Posterior cingulate gyrus (tissue), 11 donors: Measurements from ENCODE around the gene TTC36.
"Not testable (repeated sequence)": the region's sequence is repeated elsewhere in the genome, so short reads cannot be mapped to it uniquely, and the experiment has no call there.

Experiments
- DNase-seq, 10 donors: peaks; one replicate each; pipeline versions ENCODE4 v3.0.0 to v3.0.0-alpha.2; 2020 to 2021; ENCODE audit warnings: mixed read lengths in 3 of 10
- intact Hi-C: fragments of 100-400 bp; cut with DNase I; formaldehyde crosslinking; loops from one replicate; pipeline ENCODE4 v1.15.1; 2023

The TTC36 gene

GRCh38 chr11:118527109-118527508, at the start of gene TTC36:
TSS of gene TTC36 (plus strand) at chr11:118527474. CDS start at chr11:118527495, 21 bp downstream.
- intact Hi-C loops, result no loop called here
- no peak for DNase-seq

- intact Hi-C loops, result loop anchor here (10.0 kb wide), 1 partner anchor 76 kb away; the partner anchor contains the start of gene ATP5MG
- DNase-seq, result not testable (repeated sequence)
Measured at GRCh38 chr11:118481238-118481637, 46.0 kb upstream of the TTC36 start.

DNA sequence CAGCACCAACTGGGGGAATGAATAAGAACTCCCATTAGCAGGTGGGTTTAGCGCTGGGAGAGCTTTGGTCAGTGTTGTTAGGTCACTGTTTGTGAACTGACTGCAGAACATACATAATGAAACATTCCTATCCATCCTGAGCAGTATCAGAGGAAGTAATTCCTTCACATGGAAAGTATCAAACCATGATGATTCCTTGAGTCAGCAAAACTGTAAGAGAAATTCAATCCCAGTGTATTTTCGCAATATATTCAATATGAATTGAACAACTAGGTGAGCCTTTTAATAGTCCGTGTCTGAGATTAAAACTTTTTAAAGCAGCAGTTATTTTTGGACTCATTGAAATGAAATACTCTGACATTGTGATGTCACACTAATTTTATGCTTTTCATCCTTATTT, 42.9 kb upstream of the TTC36 start:
- intact Hi-C loops, result loop anchor here (10.0 kb wide), 1 partner anchor 80 kb away; the partner anchor contains the start of gene ATP5MG
- DNase-seq, result no peak

DNA sequence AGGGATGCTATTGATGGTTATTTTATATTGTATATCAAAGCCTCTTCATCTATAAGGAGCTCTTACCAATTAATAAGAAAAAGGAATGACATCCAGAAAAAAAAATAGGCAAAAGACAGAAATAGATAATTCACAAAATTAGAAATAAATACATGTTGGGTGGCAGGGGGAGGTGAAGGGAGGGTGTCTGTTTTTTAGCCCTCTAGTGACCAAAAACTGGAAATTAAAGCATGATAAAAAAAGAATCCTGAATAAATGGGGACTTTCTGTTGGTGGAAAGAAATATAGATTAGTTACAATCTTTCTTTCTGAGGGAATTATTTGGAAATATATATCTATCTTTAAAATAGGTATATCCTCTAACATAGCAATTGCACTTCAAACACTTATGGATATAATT, 42.0 kb upstream of the TTC36 start:
- intact Hi-C loops, result loop anchor here (5.0 to 10.0 kb wide), 4 partner anchors 53 to 338 kb away; partner anchors contain the start of gene ATP5MG
- no peak for DNase-seq

DNA sequence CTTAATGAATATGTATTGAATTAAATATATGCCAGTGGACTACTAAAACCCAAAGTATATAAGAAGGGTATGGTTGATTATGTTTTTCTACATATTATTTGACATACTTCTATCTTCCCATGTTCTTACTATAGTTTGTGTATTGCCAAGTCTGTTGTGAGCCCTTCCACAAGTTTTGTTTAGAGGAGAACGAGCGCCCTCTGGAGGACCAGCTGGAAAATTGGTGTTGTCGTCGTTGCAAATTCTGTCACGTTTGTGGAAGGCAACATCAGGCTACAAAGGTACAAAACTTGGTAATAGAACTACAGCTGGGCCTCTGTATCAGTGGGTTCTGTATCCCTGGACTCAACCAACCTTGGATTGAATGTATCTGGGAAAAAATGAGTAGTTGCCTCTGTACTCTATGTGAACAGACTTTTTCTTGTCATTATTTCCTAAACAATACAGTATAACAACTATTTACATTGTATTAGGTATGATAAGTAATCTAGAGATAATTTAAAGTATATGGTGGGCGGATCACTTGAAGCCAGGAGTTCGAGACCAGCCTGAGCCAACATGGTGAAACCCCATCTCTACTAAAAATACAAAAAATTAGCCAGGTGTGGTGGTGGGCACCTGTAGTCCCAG, 38.7 kb upstream of the TTC36 start:
- peak; percentile 37 to 95 (median 68) for DNase-seq
- intact Hi-C loops, result loop anchor here (5.0 to 10.0 kb wide), 4 partner anchors 56 to 341 kb away; partner anchors contain the start of gene ATP5MG

- intact Hi-C loops, result no loop called here
- DNase-seq, result no peak
Measured at GRCh38 chr11:118491041-118491440, 36.2 kb upstream of the TTC36 start.

DNA sequence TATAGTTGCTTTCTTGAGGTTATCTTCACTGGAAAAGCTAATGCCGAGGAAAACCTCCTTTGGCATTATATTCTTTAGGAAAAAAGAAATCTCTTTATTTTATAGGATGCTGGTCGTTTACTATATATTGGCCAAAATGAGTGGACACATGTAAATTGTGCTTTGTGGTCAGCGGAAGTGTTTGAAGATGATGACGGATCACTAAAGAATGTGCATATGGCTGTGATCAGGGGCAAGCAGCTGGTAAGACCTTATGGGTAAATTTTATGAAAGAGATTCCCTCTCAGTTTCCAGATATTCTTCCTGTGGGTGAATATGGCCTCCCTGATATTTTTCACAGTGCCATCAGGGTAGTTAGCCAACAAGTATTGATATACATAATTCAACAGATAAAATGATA, 29.4 kb upstream of the TTC36 start:
- DNase-seq, result no peak
- intact Hi-C loops, result no loop called here

DNA sequence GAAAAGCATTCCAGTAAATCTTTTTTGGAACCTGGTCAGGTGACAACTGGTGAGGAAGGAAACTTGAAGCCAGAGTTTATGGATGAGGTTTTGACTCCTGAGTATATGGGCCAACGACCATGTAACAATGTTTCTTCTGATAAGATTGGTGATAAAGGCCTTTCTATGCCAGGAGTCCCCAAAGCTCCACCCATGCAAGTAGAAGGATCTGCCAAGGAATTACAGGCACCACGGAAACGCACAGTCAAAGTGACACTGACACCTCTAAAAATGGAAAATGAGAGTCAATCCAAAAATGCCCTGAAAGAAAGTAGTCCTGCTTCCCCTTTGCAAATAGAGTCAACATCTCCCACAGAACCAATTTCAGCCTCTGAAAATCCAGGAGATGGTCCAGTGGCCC, 24.1 kb upstream of the TTC36 start:
- intact Hi-C loops, result no loop called here
- DNase-seq, result no peak

GRCh38 chr11:118511601-118512000, 15.7 kb upstream of the TTC36 start:
- intact Hi-C loops, result no loop called here
- DNase-seq, result no peak

- intact Hi-C loops, result no loop called here
- DNase-seq, result no peak
Measured at GRCh38 chr11:118514103-118514502, 13.2 kb upstream of the TTC36 start.

- intact Hi-C loops, result no loop called here
- no peak for DNase-seq
Measured at GRCh38 chr11:118519549-118519948, 7.7 kb upstream of the TTC36 start.

DNA sequence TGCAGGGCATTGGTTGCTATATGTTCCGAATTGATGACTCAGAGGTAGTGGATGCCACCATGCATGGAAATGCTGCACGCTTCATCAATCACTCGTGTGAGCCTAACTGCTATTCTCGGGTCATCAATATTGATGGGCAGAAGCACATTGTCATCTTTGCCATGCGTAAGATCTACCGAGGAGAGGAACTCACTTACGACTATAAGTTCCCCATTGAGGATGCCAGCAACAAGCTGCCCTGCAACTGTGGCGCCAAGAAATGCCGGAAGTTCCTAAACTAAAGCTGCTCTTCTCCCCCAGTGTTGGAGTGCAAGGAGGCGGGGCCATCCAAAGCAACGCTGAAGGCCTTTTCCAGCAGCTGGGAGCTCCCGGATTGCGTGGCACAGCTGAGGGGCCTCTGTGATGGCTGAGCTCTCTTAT, 5.4 kb upstream of the TTC36 start:
- intact Hi-C loops, result no loop called here
- peak in 1 of 10 donors; percentile 59 for DNase-seq

DNA sequence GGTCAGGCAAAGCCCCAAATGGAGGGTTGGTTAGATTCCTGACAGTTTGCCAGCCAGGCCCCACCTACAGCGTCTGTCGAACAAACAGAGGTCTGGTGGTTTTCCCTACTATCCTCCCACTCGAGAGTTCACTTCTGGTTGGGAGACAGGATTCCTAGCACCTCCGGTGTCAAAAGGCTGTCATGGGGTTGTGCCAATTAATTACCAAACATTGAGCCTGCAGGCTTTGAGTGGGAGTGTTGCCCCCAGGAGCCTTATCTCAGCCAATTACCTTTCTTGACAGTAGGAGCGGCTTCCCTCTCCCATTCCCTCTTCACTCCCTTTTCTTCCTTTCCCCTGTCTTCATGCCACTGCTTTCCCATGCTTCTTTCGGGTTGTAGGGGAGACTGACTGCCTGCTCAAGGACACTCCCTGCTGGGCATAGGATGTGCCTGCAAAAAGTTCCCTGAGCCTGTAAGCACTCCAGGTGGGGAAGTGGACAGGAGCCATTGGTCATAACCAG, 4.7 kb upstream of the TTC36 start:
- intact Hi-C loops, result no loop called here
- peak in 1 of 10 donors; percentile 77 for DNase-seq

GRCh38 chr11:118524356-118524755, 2.9 kb upstream of the TTC36 start:
- no peak for DNase-seq
- intact Hi-C loops, result no loop called here

DNA sequence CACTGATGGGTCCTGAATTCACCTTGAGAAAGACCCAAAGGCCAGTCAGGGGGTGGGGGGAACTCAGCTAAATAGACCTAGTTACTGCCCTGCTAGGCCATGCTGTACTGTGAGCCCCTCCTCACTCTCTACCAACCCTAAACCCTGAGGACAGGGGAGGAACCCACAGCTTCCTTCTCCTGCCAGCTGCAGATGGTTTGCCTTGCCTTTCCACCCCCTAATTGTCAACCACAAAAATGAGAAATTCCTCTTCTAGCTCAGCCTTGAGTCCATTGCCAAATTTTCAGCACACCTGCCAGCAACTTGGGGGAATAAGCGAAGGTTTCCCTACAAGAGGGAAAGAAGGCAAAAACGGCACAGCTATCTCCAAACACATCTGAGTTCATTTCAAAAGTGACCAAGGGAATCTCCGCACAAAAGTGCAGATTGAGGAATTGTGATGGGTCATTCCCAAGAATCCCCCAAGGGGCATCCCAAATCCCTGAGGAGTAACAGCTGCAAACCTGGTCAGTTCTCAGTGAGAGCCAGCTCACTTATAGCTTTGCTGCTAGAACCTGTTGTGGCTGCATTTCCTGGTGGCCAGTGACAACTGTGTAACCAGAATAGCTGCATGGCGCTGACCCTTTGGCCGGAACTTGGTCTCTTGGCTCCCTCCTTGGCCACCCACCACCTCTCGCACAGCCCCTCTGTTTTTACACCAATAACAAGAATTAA, 2.4 kb upstream of the TTC36 start:
- DNase-seq, result peak in 1 of 10 donors; percentile 66
- intact Hi-C loops, result no loop called here

DNA sequence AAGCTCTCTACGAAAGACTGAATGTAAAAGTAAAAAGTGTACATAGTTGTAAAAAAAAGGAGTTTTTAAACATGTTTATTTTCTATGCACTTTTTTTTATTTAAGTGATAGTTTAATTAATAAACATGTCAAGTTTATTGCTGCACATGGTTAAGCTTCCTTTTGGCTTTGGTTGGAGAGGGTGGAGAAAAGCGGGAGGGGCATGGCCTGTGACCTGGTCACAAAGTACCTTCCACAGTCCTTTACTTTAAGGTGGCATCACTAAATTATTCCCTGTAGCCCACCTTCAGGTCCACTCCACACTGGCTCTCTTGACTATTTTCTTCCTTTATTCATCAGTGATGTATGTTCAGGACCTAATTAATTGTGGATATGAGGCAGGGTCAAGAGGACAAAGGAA, 586 bp upstream of the TTC36 start:
- intact Hi-C loops, result no loop called here

GRCh38 chr11:118528511-118528910, 1.2 kb downstream of the TTC36 start:
- DNase-seq, result peak in 1 of 10 donors; percentile 43

More for the DNA sequence above, 586 bp upstream of the TTC36 start:
- no peak for DNase-seq

DNA sequence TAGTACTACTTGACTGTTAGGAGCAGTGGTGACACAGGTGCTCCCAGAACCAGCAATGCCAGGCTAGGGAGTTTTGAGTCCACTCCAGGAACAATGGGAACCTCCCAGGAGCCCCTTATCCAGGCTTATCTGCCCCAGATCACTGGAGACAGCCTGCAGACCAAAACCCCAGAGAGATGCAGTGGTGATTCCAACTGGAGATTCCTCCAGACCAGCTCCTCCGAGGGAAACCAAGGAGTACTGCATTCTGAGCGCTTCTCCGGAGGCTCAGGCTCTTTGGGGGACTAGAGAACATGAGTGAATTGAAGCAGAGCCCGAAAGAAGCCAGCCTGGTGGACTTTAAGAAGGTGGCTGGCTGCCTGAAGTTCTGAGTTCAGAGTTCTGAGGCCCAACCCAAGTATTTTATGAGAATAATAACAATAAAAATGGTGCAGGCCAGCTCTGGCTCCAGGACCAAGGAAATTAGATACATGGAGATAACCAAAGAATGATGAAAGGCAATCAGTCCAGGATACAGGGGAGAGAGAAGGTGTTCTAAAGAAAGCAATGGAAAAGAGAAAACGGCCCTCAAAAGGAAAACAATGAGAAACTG, 2.4 kb downstream of the TTC36 start:
- intact Hi-C loops, result no loop called here
- DNase-seq, result peak in 1 of 10 donors; percentile 41

More at GRCh38 chr11:118528511-118528910, 1.2 kb downstream of the TTC36 start:
- intact Hi-C loops, result no loop called here

DNA sequence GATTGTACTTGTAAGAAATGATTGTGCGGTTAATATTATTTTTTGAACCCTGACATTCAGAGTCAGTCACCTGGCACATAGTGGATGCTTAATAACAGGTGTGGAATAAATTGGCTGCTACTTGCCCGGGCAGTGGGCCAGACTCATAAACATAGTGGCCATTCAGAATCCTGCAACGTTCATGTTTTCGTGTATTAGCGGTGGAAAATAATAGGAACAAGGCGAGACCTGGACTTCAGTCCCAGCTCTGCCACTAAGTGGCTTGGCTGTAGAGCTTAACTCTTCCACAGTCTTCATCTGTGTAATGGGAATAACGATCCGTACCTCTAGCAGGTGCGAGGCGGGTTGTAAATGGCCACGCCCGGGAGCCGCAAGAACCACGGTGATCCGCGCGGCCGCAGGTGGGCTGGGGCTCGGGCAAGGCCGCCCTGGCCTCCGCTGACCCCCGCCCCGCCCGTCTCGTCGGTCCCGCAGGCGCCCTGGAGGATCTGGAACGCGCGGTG, 3.0 kb downstream of the TTC36 start:
- peak in 1 of 10 donors; percentile 16 for DNase-seq
- intact Hi-C loops, result no loop called here

DNA sequence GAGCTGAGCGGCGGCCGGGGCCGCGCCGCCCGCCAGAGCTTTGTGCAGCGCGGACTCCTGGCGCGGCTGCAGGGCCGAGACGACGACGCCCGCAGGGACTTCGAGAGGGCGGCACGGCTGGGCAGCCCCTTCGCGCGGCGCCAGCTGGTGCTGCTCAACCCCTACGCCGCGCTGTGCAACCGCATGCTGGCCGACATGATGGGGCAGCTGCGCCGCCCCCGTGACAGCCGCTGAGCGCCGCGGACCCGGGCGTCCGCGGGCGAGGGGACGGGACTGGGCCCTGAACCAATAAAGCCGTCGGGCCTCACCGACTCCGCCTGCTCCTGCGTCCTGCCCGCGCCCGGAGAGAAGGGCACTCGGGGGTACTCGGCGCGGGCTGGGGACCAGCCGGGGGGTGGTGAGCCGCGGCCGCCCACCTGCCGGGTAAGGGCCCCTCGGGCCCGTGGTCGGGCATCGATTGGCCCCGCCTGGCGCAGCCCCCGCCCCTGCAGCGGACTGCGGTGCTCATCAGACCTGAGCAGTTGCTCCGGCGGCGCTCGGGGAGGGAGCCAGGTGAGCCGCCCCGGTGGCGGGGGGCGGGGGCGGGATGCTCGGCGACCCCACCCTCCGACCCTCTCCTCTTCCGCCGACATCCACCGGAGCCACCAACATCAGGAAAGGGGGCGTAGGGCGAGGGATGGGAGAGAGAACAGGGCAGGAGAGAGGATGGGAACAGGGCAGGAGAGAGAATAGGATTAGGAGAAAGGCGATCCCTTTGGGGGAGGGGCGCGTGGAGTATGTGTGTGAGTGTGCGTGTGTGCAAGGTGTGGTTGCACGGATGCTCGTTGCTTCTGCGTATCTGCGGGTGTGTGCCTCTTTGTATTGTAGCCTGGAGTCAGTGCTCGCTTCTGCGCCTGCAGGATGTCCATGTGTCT, 3.7 kb downstream of the TTC36 start, which contains the start of gene TMEM25:
Gene TMEM25 (plus strand): TSS at position 510 of the 914 bp plus-strand sequence. CDS start 610 bp downstream, outside the sequence.
- DNase-seq, result peak; percentile 65 to 97 (median 78)
- intact Hi-C loops, result no loop called here
